ENCODE data around the gene CD28.

CD28 gene

GRCh38 chr2:203690441-203691047 lies 15.9 kb upstream of the CD28 start:
- Histone ChIP-seq H3K4me1 (ENCODE audit: insufficient read depth, low read length) (peaks cover 12% of the 10 kb centered on the region), H3K79me2 (ENCODE audit: insufficient read depth, low read length) (no peaks in the 10 kb centered on the region), H2AFZ (ENCODE audit: low read depth, low read length) (no peak overlapping the region), H3K4me2 (ENCODE audit: insufficient read depth, low read length) (no peak overlapping the region), H3K9me3 (ENCODE audit: insufficient read depth, low read length, severe bottlenecking) (no peaks in the 10 kb centered on the region), H3K9ac (ENCODE audit: low read depth, low read length) (no peak overlapping the region), H3K36me3 (ENCODE audit: insufficient read depth, low read length) (no peaks in the 10 kb centered on the region), H3K27me3 (ENCODE audit: insufficient read depth, low read length, poor library complexity) (no peaks in the 10 kb centered on the region), H4K20me1 (ENCODE audit: insufficient read depth, low read length) (no peaks in the 10 kb centered on the region), H3K27ac (ENCODE audit: low read length) (0 out of 2 replicates have a peak overlapping the region, but pooled peaks have one; percentile 20), H3K4me3 (ENCODE audit: low read depth in 1 of 2, low read length in 2 of 2) (no peak overlapping the region)
- DNase-seq (no peak), ATAC-seq (ENCODE audit: insufficient read depth, low read depth) (0 out of 3 replicates have a peak, but pooled peaks have one; percentile 13)
- TF ChIP-seq CTCF (IDR thresholded peaks at IDR 0.05; ENCODE audit: borderline replicate concordance, extremely low read depth, low read length, poor library complexity, severe bottlenecking) (no peak), EZH2 (IDR thresholded peaks at IDR 0.05; ENCODE audit: borderline replicate concordance, low read depth, low read length, severe bottlenecking) (no peak)

- H3K4me1 ChIP-seq (ENCODE audit: insufficient read depth, low read length) = peaks cover 12% of the 10 kb centered on the region
- no peak overlapping the region for H3K4me3 ChIP-seq (ENCODE audit: low read depth in 1 of 2, low read length in 2 of 2)
- no peaks in the 10 kb centered on the region for H3K27me3 ChIP-seq (ENCODE audit: insufficient read depth, low read length, poor library complexity)
- no peaks in the 10 kb centered on the region for H3K9me3 ChIP-seq (ENCODE audit: insufficient read depth, low read length, severe bottlenecking)
- no peak overlapping the region for H3K27ac ChIP-seq (ENCODE audit: low read length)
- no peak for ATAC-seq (ENCODE audit: insufficient read depth, low read depth)
- H3K79me2 ChIP-seq (ENCODE audit: insufficient read depth, low read length) = no peaks in the 10 kb centered on the region
- H3K9ac ChIP-seq (ENCODE audit: low read depth, low read length) = no peak overlapping the region
- H3K36me3 ChIP-seq (ENCODE audit: insufficient read depth, low read length) = no peaks in the 10 kb centered on the region
- DNase-seq = no peak
- no peak overlapping the region for H3K4me2 ChIP-seq (ENCODE audit: insufficient read depth, low read length)
- H2AFZ ChIP-seq (ENCODE audit: low read depth, low read length) = no peak overlapping the region
- H4K20me1 ChIP-seq (ENCODE audit: insufficient read depth, low read length) = no peaks in the 10 kb centered on the region
- no peak for TF ChIP-seq CTCF (IDR thresholded peaks at IDR 0.05; ENCODE audit: borderline replicate concordance, extremely low read depth, low read length, poor library complexity, severe bottlenecking)
- no peak for TF ChIP-seq EZH2 (IDR thresholded peaks at IDR 0.05; ENCODE audit: borderline replicate concordance, low read depth, low read length, severe bottlenecking)
Measured at GRCh38 chr2:203691149-203691548, 15.3 kb upstream of the CD28 start.

- Histone ChIP-seq H4K20me1 (ENCODE audit: insufficient read depth, low read length) (no peaks in the 10 kb centered on the region), H3K4me1 (ENCODE audit: insufficient read depth, low read length) (peaks cover 12% of the 10 kb centered on the region), H3K27ac (ENCODE audit: low read length) (no peak overlapping the region), H3K4me2 (ENCODE audit: insufficient read depth, low read length) (no peak overlapping the region), H3K4me3 (ENCODE audit: low read depth in 1 of 2, low read length in 2 of 2) (no peak overlapping the region), H3K9me3 (ENCODE audit: insufficient read depth, low read length, severe bottlenecking) (no peaks in the 10 kb centered on the region), H3K9ac (ENCODE audit: low read depth, low read length) (no peak overlapping the region), H3K79me2 (ENCODE audit: insufficient read depth, low read length) (no peaks in the 10 kb centered on the region), H3K36me3 (ENCODE audit: insufficient read depth, low read length) (no peaks in the 10 kb centered on the region), H2AFZ (ENCODE audit: low read depth, low read length) (no peak overlapping the region), H3K27me3 (ENCODE audit: insufficient read depth, low read length, poor library complexity) (no peaks in the 10 kb centered on the region)
- no peak for TF ChIP-seq CTCF (IDR thresholded peaks at IDR 0.05; ENCODE audit: borderline replicate concordance, extremely low read depth, low read length, poor library complexity, severe bottlenecking)
- no peak for TF ChIP-seq EZH2 (IDR thresholded peaks at IDR 0.05; ENCODE audit: borderline replicate concordance, low read depth, low read length, severe bottlenecking)
- ATAC-seq (ENCODE audit: insufficient read depth, low read depth) = no peak
- no peak for DNase-seq
Measured at GRCh38 chr2:203692031-203692710, 14.3 kb upstream of the CD28 start.

Measured in DND-41 (cell line).